ENCODE data around the gene C1orf167. TPM values are rescaled to one million over a fixed set of nuclear protein-coding genes. Genes with fewer than 3 reads are reported as not detected.

The C1orf167 gene
- total RNA-seq, result not detected in 2 replicates

DNA sequence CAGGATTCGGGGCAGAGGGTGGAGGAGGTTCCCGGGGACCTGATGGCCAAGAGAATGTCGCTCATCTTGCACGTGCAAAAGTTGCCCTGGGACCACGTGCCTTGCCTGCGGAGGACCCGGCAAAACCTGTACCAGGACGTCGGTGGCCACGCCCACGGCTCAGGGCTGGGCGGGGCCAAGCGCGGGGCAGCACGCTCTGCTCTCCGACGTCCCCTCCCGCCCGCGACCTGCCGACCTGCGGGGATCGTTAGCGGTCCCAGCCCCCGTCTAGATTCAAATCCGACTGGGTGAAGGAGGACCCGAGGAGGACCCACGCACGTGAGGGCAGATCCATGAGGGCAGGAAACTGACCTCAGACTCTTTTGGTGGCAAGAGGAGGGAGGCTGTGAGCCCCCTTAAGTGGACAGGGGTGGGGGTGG lies at the start of gene C1orf167:
TSS of gene C1orf167 (plus strand) at position 206 of the 419 bp plus-strand sequence. CDS start 2,208 bp downstream, outside the sequence.
- H3K4me3 Mint-ChIP-seq, result peak within 1 kb of the TSS; percentile 41

GRCh38 chr1:11712285-11712684 lies 49.7 kb upstream of the C1orf167 start:
- intact Hi-C loops (cut with micrococcal nuclease), result loop anchor here (10.0 kb wide), 1 partner anchor 237 kb away; the partner anchor contains the start of gene DISP3
- no peaks in the 10 kb centered on the region for H3K36me3 Mint-ChIP-seq (ENCODE audit: low read depth)
- no peaks in the 10 kb centered on the region for H3K4me1 Mint-ChIP-seq
- no peak for DNase-seq
- H3K27me3 Mint-ChIP-seq, result peaks cover 3% of the 10 kb centered on the region
- no peak overlapping the region for H3K27ac Mint-ChIP-seq
- H3K9me3 Mint-ChIP-seq, result no peaks in the 10 kb centered on the region
- no peak overlapping the region for H3K4me3 Mint-ChIP-seq

More for the DNA sequence above, at the start of gene C1orf167:
- DNase-seq, result peak; percentile 82
- H3K27ac Mint-ChIP-seq, result no peak within 1 kb of the TSS
- H3K36me3 Mint-ChIP-seq (ENCODE audit: low read depth), result no peaks in the 10 kb centered on the region
- H3K9me3 Mint-ChIP-seq, result no peaks in the 10 kb centered on the region
- peaks cover 3% of the 10 kb centered on the region for H3K4me1 Mint-ChIP-seq
- H3K27me3 Mint-ChIP-seq, result peaks cover 29% of the 10 kb centered on the region
- intact Hi-C loops (cut with micrococcal nuclease), result no loop called here

DNA sequence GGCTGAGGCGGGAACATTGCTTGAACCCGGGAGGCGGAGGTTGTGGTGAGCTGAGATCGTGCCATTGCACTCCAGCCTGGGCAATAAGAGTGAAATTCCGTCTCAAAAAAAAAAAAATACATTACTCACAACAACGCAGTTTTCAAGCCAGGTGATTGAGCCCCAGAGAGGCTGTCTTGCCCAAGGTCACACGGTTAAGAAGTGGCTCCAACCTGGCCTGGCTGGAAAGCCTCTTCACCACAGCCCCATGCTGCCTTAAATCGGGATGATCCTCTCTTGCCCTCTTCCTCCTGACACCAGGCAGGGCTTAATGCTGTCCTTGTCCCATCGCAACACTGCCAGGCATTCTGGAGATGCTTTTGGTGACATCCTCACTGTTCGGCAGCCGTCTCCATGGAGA lies 48.9 kb upstream of the C1orf167 start:
- Mint-ChIP-seq H3K27me3 (peaks cover 3% of the 10 kb centered on the region), H3K4me3 (no peak overlapping the region), H3K9me3 (no peaks in the 10 kb centered on the region), H3K36me3 (ENCODE audit: low read depth) (no peaks in the 10 kb centered on the region), H3K27ac (no peak overlapping the region), H3K4me1 (no peaks in the 10 kb centered on the region)
- intact Hi-C loops (cut with micrococcal nuclease), result loop anchor here (10.0 kb wide), 1 partner anchor 238 kb away; the partner anchor contains the start of gene DISP3
- no peak for DNase-seq

DNA sequence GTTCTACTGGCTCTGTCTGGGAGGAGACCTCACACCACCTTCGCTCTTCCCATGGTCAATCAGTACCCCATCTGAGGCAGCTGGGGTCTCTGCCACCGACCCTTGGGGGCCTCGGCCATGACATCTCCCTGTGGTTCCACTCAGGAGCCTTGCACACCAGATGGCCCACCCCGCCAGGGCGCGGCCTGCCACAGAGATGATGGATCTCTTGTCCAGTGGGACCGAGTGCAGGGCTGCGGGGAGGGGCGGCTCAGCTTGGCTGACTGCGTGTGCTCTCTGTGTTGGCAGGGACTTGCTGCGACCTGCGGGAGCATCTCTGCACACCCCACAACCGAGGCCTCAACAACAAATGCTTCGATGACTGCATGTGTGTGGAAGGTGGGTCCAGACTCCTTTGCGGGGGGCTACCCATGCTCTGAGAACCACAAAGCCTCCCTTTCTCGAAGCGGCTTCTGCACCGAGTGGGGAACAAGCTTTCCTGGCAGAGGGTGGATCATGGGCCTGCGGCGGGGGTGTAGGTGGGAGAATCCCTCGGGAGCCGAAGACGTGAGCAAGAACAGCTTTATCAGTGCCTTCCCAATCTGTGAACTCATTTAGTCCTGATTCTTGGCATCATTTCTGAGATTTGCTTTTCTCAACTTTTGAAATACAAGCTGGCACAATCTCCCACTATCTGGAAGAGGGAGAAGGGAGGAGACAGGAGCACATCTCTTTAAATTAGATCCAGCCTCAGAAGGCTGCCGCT lies 47.0 kb upstream of the C1orf167 start:
- no peak for DNase-seq
- H3K36me3 Mint-ChIP-seq (ENCODE audit: low read depth), result no peaks in the 10 kb centered on the region
- peaks cover 3% of the 10 kb centered on the region for H3K27me3 Mint-ChIP-seq
- no peak overlapping the region for H3K4me3 Mint-ChIP-seq
- no peaks in the 10 kb centered on the region for H3K9me3 Mint-ChIP-seq
- peaks cover 9% of the 10 kb centered on the region for H3K4me1 Mint-ChIP-seq
- no peak overlapping the region for H3K27ac Mint-ChIP-seq
- intact Hi-C loops (cut with micrococcal nuclease), result loop anchor here (5.0 to 10.0 kb wide), 2 partner anchors 33 to 240 kb away; partner anchors contain the start of genes DISP3 and MAD2L2

DNA sequence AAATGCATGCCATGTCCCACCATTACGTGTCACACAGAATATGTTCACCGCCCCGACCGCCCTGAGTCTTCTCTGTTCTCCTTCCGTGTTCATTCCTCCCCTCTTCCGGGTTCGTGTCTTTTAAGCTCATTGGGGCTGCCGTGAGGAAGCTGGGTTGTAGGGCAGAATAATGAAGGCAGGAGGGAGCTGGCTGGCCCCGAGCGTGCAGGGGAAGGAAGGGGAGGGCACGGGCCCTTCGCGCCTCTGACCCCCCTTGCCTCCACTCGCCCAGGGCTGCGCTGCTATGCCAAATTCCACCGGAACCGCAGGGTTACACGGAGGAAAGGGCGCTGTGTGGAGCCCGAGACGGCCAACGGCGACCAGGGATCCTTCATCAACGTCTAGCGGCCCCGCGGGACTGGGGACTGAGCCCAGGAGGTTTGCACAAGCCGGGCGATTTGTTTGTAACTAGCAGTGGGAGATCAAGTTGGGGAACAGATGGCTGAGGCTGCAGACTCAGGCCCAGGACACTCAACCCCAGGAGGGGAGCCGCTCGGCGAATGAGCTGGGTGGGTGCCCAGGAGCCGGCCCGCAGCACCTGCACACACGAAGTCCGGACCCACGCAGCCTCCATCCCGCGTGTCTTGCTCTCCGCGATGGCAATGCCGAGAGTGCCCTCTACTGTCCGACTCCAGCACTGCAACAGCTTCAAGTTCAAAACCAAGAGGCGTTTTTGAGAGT lies 42.5 kb upstream of the C1orf167 start:
- Mint-ChIP-seq H3K4me3 (peak overlapping the region; percentile 81), H3K27ac (peak overlapping the region; percentile 89), H3K4me1 (peaks cover 10% of the 10 kb centered on the region), H3K9me3 (no peaks in the 10 kb centered on the region), H3K27me3 (peaks cover 7% of the 10 kb centered on the region), H3K36me3 (ENCODE audit: low read depth) (no peaks in the 10 kb centered on the region)
- intact Hi-C loops (cut with micrococcal nuclease), result loop anchor here (1.0 to 10.0 kb wide), 3 partner anchors 37 to 245 kb away; partner anchors contain the start of genes DISP3 and MAD2L2
- DNase-seq, result peak; percentile 95

- no peaks in the 10 kb centered on the region for H3K9me3 Mint-ChIP-seq
These were observed 42.0 kb upstream of the C1orf167 start for GRCh38 chr1:11720033-11720376.

DNA sequence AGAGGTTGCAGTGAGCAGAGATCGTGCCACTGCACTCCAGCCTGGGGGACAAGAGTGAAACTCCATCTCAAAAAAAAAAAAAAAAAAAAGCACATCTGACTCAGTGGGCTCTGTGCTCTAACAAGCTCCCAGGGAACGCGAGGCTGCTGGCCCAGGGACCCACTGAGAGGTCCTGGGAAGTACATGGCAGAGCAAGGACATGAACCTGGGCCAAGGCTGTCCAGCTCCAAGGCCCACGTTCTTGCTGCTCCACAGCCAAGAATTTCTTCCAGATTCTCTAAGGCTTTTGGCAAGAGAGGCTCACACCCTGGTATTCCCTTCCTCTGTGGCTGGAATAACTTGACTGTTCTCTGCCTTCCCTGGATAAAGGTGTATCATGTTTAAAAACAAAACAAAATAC lies 41.5 kb upstream of the C1orf167 start:
- intact Hi-C loops (cut with micrococcal nuclease), result no loop called here
- Mint-ChIP-seq H3K4me3 (no peak overlapping the region), H3K36me3 (ENCODE audit: low read depth) (no peaks in the 10 kb centered on the region), H3K4me1 (peaks cover 13% of the 10 kb centered on the region), H3K27ac (no peak overlapping the region), H3K9me3 (no peaks in the 10 kb centered on the region), H3K27me3 (peaks cover 7% of the 10 kb centered on the region)
- DNase-seq, result no peak

More at GRCh38 chr1:11720033-11720376, 42.0 kb upstream of the C1orf167 start:
- Mint-ChIP-seq H3K4me1 (peaks cover 10% of the 10 kb centered on the region), H3K4me3 (peak overlapping the region; percentile 81), H3K36me3 (ENCODE audit: low read depth) (no peaks in the 10 kb centered on the region), H3K27ac (no peak overlapping the region), H3K27me3 (peaks cover 7% of the 10 kb centered on the region)
- intact Hi-C loops (cut with micrococcal nuclease), result no loop called here
- no peak for DNase-seq

DNA sequence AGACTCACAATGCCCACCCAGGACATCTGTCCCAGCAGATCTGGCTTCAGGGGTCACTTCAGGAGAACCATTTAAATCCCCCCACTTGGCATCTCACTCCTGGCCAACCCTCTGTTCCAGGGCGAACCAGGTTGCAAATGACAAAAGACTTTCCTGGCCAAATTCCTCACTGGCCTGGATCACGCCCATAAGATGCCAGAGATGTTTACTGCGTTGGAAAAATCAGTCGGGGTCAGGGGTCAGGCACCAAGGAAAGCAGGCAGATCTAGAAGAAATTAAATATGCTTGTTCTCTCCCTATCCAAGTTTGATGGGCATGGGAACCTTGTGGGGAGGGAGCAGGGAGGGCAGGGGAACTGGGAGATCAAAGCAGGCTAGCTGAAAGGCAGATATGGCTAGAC lies 40.7 kb upstream of the C1orf167 start:
- no peaks in the 10 kb centered on the region for H3K36me3 Mint-ChIP-seq (ENCODE audit: low read depth)
- H3K27me3 Mint-ChIP-seq, result peaks cover 4% of the 10 kb centered on the region
- DNase-seq, result no peak
- H3K27ac Mint-ChIP-seq, result no peak overlapping the region
- no peaks in the 10 kb centered on the region for H3K9me3 Mint-ChIP-seq
- no peak overlapping the region for H3K4me3 Mint-ChIP-seq
- H3K4me1 Mint-ChIP-seq, result peaks cover 16% of the 10 kb centered on the region
- intact Hi-C loops (cut with micrococcal nuclease), result no loop called here

DNA sequence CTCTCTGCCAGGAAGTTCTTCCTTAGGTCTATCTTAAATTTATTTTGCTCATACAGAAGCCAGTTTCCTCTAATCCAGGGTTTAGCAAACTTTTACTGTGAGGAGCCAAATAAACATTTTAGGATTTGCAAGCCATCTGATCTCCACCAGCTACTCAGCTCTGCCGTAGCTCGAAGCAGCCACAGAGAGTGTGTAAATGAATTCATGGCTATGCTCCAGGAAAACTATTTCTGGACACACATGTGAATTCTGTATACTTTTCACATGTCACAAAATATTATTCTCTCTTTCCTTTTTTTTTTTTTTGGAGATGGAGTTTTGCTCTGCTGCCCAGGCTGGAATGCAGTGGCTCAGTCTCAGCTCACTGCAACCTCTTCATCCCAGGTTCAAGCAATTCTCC lies 39.5 kb upstream of the C1orf167 start:
- no peak overlapping the region for H3K4me3 Mint-ChIP-seq
- no peaks in the 10 kb centered on the region for H3K36me3 Mint-ChIP-seq (ENCODE audit: low read depth)
- peaks cover 4% of the 10 kb centered on the region for H3K27me3 Mint-ChIP-seq

GRCh38 chr1:11725616-11726015 lies 36.4 kb upstream of the C1orf167 start:
- peaks cover 20% of the 10 kb centered on the region for H3K4me1 Mint-ChIP-seq
- DNase-seq, result no peak
- H3K27me3 Mint-ChIP-seq, result peaks cover 4% of the 10 kb centered on the region
- no peaks in the 10 kb centered on the region for H3K9me3 Mint-ChIP-seq
- H3K36me3 Mint-ChIP-seq (ENCODE audit: low read depth), result no peaks in the 10 kb centered on the region
- H3K27ac Mint-ChIP-seq, result no peak overlapping the region
- no peak overlapping the region for H3K4me3 Mint-ChIP-seq
- intact Hi-C loops (cut with micrococcal nuclease), result no loop called here

More for the DNA sequence above, 39.5 kb upstream of the C1orf167 start:
- DNase-seq, result no peak
- peaks cover 16% of the 10 kb centered on the region for H3K4me1 Mint-ChIP-seq
- intact Hi-C loops (cut with micrococcal nuclease), result no loop called here
- no peaks in the 10 kb centered on the region for H3K9me3 Mint-ChIP-seq
- no peak overlapping the region for H3K27ac Mint-ChIP-seq

GRCh38 chr1:11727119-11727518 lies 34.9 kb upstream of the C1orf167 start:
- intact Hi-C loops (cut with micrococcal nuclease), result no loop called here
- Mint-ChIP-seq H3K9me3 (no peaks in the 10 kb centered on the region), H3K4me3 (no peak overlapping the region), H3K27ac (no peak overlapping the region), H3K4me1 (peaks cover 30% of the 10 kb centered on the region), H3K27me3 (no peaks in the 10 kb centered on the region), H3K36me3 (ENCODE audit: low read depth) (no peaks in the 10 kb centered on the region)
- DNase-seq, result no peak

DNA sequence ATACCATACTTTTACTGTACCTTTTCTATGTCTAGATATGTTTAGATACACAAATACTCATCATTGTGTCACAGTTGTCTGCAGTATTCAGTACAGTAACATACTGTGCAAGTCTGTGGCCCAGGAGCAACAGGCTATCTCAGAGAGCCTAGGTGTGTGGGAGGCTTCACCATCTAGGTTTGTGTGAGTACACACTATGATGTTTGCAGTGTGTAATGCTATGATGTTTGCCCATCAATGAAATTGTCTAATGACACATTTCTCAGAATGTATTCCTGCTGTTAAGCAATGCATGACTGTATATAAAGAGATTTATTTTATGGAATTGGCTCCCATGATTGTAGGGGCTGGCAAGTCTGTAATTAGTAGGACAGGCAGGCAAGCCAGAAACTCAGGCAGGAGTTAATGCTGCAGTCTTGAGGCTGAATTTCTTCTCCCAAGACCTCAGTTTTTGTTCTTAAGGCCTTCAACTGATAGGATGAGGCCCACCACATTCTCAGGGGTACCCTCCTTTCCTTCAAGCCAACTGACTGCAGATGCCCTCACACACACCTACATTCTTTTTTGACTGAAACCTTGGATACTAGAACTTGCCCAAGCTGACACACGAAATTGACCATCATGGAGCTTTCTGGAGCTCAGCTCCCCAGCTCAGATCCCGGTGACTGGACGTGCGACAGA lies 33.7 kb upstream of the C1orf167 start:
- H3K27ac Mint-ChIP-seq, result no peak overlapping the region
- no peaks in the 10 kb centered on the region for H3K36me3 Mint-ChIP-seq (ENCODE audit: low read depth)
- H3K27me3 Mint-ChIP-seq, result no peaks in the 10 kb centered on the region
- H3K9me3 Mint-ChIP-seq, result no peaks in the 10 kb centered on the region
- DNase-seq, result no peak
- intact Hi-C loops (cut with micrococcal nuclease), result no loop called here
- peaks cover 35% of the 10 kb centered on the region for H3K4me1 Mint-ChIP-seq
- no peak overlapping the region for H3K4me3 Mint-ChIP-seq

GRCh38 chr1:11729155-11729497 lies 32.9 kb upstream of the C1orf167 start:
- no peaks in the 10 kb centered on the region for H3K36me3 Mint-ChIP-seq (ENCODE audit: low read depth)
- DNase-seq, result no peak
- no peaks in the 10 kb centered on the region for H3K9me3 Mint-ChIP-seq
- no peak overlapping the region for H3K4me3 Mint-ChIP-seq
- H3K27ac Mint-ChIP-seq, result no peak overlapping the region
- no peaks in the 10 kb centered on the region for H3K27me3 Mint-ChIP-seq
- H3K4me1 Mint-ChIP-seq, result peaks cover 35% of the 10 kb centered on the region
- intact Hi-C loops (cut with micrococcal nuclease), result no loop called here

Measured in activated CD4-positive, alpha-beta T cell treated with anti-CD3 and anti-CD28 coated beads, Interleukin-2, amount 10 ng/mL, durations not matched to agents 24 days and 14 days (primary cell).